Measurements from ENCODE around the gene LAIR1.

LAIR1 gene

GRCh38 chr19:54337858-54338230 lies 26.9 kb downstream of the LAIR1 start:
- peaks cover 2% of the 10 kb centered on the region for H3K9me3 Mint-ChIP-seq
- no peak overlapping the region for H3K27ac Mint-ChIP-seq

DNA sequence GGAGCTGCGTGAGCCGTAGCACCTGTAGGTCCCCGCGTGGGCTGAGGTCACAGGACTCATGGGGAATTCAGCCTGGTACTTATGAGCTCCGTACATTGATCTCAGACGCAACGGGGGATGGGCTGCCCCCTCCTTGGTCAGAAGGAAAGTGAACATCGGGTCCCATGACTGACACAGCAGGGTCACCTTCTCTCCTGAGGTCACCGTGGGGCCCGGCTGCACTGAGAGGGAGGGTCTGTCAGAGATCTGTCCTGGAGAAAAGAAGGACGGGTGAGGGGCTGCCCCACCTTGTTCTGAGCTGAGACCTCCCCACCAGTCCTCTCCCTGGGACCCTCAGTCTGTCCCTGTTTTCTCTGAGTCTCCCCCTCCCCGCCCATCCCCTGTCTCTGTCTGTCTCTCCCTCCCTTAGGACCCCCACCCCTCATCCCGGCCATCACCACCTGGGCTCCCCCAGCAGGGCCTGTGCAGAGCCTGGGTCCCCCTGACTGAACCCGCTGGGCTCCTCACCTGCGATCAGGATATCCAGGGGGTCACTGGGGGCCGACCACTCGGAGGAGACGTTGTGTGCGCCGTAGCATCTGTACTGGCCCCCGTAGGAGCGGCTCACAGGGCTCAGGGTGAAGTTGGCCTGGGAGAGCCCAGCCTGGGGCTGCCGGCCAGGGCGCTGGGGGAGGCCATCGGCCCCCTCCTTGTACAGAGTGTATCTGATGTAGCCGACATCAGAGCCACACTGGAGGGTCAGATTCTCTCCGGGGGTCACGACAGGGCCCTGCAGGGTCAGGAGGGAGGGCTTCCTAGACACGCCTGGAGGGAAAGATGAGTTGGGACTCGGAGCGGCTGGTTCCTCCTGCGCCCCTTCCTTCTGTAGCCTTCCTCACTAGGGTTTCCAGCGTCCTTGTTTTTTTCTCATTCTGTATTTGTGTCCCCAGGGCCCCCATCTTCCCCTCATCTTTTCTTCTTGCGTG lies 27.6 kb downstream of the LAIR1 start:
- TF ChIP-seq, protein P1, sequence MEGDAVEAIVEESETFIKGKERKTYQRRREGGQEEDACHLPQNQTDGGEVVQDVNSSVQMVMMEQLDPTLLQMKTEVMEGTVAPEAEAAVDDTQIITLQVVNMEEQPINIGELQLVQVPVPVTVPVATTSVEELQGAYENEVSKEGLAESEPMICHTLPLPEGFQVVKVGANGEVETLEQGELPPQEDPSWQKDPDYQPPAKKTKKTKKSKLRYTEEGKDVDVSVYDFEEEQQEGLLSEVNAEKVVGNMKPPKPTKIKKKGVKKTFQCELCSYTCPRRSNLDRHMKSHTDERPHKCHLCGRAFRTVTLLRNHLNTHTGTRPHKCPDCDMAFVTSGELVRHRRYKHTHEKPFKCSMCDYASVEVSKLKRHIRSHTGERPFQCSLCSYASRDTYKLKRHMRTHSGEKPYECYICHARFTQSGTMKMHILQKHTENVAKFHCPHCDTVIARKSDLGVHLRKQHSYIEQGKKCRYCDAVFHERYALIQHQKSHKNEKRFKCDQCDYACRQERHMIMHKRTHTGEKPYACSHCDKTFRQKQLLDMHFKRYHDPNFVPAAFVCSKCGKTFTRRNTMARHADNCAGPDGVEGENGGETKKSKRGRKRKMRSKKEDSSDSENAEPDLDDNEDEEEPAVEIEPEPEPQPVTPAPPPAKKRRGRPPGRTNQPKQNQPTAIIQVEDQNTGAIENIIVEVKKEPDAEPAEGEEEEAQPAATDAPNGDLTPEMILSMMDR (IDR thresholded peaks at IDR 0.05; ENCODE audit: unreplicated experiment in 3 of 3), result no peak
- Mint-ChIP-seq H3K4me1 (no peaks in the 10 kb centered on the region), H3K4me3 (no peak overlapping the region), H3K27ac (no peak overlapping the region), H3K9me3 (peaks cover 2% of the 10 kb centered on the region), H3K27me3 (ENCODE audit: low read depth) (no peaks in the 10 kb centered on the region), H3K36me3 (ENCODE audit: low read depth) (no peaks in the 10 kb centered on the region)

More at GRCh38 chr19:54337858-54338230, 26.9 kb downstream of the LAIR1 start:
- Mint-ChIP-seq H3K27me3 (ENCODE audit: low read depth) (no peaks in the 10 kb centered on the region), H3K36me3 (ENCODE audit: low read depth) (no peaks in the 10 kb centered on the region), H3K4me1 (no peaks in the 10 kb centered on the region), H3K4me3 (no peak overlapping the region)
- TF ChIP-seq, protein P1 (IDR thresholded peaks at IDR 0.05; ENCODE audit: unreplicated experiment in 3 of 3), result no peak

GRCh38 chr19:54335979-54336892 lies 28.5 kb downstream of the LAIR1 start:
- Mint-ChIP-seq H3K27me3 (ENCODE audit: low read depth) (no peaks in the 10 kb centered on the region), H3K27ac (no peak overlapping the region), H3K4me3 (no peak overlapping the region), H3K4me1 (no peaks in the 10 kb centered on the region), H3K9me3 (peaks cover 2% of the 10 kb centered on the region), H3K36me3 (ENCODE audit: low read depth) (no peaks in the 10 kb centered on the region)
- TF ChIP-seq, protein P1 (IDR thresholded peaks at IDR 0.05; ENCODE audit: unreplicated experiment in 3 of 3), result no peak

GRCh38 chr19:54335164-54335563 lies 29.6 kb downstream of the LAIR1 start:
- H3K9me3 Mint-ChIP-seq, result peaks cover 2% of the 10 kb centered on the region
- no peaks in the 10 kb centered on the region for H3K4me1 Mint-ChIP-seq
- no peak overlapping the region for H3K27ac Mint-ChIP-seq
- TF ChIP-seq, protein P1 (IDR thresholded peaks at IDR 0.05; ENCODE audit: unreplicated experiment in 3 of 3), result no peak
- H3K36me3 Mint-ChIP-seq (ENCODE audit: low read depth), result no peaks in the 10 kb centered on the region
- H3K27me3 Mint-ChIP-seq (ENCODE audit: low read depth), result peaks cover under 1% of the 10 kb centered on the region
- no peak overlapping the region for H3K4me3 Mint-ChIP-seq

- H3K36me3 Mint-ChIP-seq (ENCODE audit: low read depth), result no peaks in the 10 kb centered on the region
- TF ChIP-seq, protein P1 (IDR thresholded peaks at IDR 0.05; ENCODE audit: unreplicated experiment in 3 of 3), result no peak
- H3K9me3 Mint-ChIP-seq, result peaks cover 2% of the 10 kb centered on the region
- no peak overlapping the region for H3K4me3 Mint-ChIP-seq
- H3K27ac Mint-ChIP-seq, result no peak overlapping the region
- no peaks in the 10 kb centered on the region for H3K4me1 Mint-ChIP-seq
- H3K27me3 Mint-ChIP-seq (ENCODE audit: low read depth), result peaks cover 6% of the 10 kb centered on the region
Observed at GRCh38 chr19:54333586-54334298, 31.0 kb downstream of the LAIR1 start.
